HepG2 (cell line): Measurements from ENCODE around the gene FAM229A. TPM values are rescaled to one million over a fixed set of nuclear protein-coding genes. Genes with fewer than 3 reads are reported as not detected.

Experiments
- ARHGAP35 ChIP-seq: sonication (generic); formaldehyde crosslinking; IDR thresholded peaks from 2 replicates; pipeline ENCODE4 v1.9.0; 2022; ENCODE audit warnings: mild to moderate bottlenecking, inconsistent platforms, moderate library complexity, missing genetic modification reagents, borderline replicate concordance
- BRD4 ChIP-seq: sonication (generic); formaldehyde crosslinking; IDR thresholded peaks from 2 replicates; pipeline ENCODE4 v1.4.0; 2020; ENCODE audit warnings: missing genetic modification reagents
- IKZF1 ChIP-seq: fragments of 450-650 bp; IDR thresholded peaks from 2 replicates; pipeline ENCODE4 v1.7.1; 2016
- IKZF4 ChIP-seq: sonication (generic); formaldehyde crosslinking; IDR thresholded peaks from 2 replicates; pipeline ENCODE4 v1.5.1; 2020; ENCODE audit warnings: borderline replicate concordance, mild to moderate bottlenecking, low read depth, missing genetic modification reagents; ENCODE audit errors: not compliant biosample characterization
- KIAA2018 ChIP-seq: sonication (generic); formaldehyde crosslinking; IDR thresholded peaks from 2 replicates; pipeline ENCODE4 v1.5.0; 2020; ENCODE audit warnings: mild to moderate bottlenecking, missing genetic modification reagents, borderline replicate concordance
- MIXL1 ChIP-seq: IDR thresholded peaks from 2 replicates; pipeline ENCODE4 v1.6.1; 2016
- MTA1 ChIP-seq: sonication (generic); formaldehyde crosslinking; IDR thresholded peaks from 2 replicates; pipeline ENCODE4 v1.4.0; 2020; ENCODE audit warnings: missing genetic modification reagents, mild to moderate bottlenecking, borderline replicate concordance
- SKIL ChIP-seq: sonication (generic); formaldehyde crosslinking; IDR thresholded peaks from 2 replicates; pipeline ENCODE4 v1.8.0; 2022; ENCODE audit warnings: missing genetic modification reagents, mild to moderate bottlenecking, moderate library complexity, borderline replicate concordance
- SUZ12 ChIP-seq: fragments of 150-350 bp; IDR thresholded peaks from 2 replicates; pipeline ENCODE4 v1.6.1; 2014; ENCODE audit warnings: low read depth, low read length
- TRIM22 ChIP-seq: fragments of 450-650 bp; IDR thresholded peaks from 2 replicates; pipeline ENCODE4 v1.6.1; 2017
- ZNF180 ChIP-seq: sonication (generic); formaldehyde crosslinking; IDR thresholded peaks from 2 replicates; pipeline ENCODE4 v1.4.0; 2020; ENCODE audit warnings: low read depth, missing genetic modification reagents, borderline replicate concordance
- ZNF549 ChIP-seq: sonication (generic); formaldehyde crosslinking; IDR thresholded peaks from 2 replicates; pipeline ENCODE4 v1.5.0; 2020; ENCODE audit warnings: missing genetic modification reagents
- ZNF557 ChIP-seq: sonication (generic); formaldehyde crosslinking; IDR thresholded peaks from 2 replicates; pipeline ENCODE4 v1.4.0; 2020; ENCODE audit warnings: missing genetic modification reagents
- ZNF652 ChIP-seq: IDR thresholded peaks from 2 replicates; pipeline ENCODE4 v1.6.1; 2016; ENCODE audit warnings: low read depth, borderline replicate concordance
- ZNF678 ChIP-seq: sonication (generic); formaldehyde crosslinking; IDR thresholded peaks from 2 replicates; pipeline ENCODE4 v1.4.0; 2020; ENCODE audit warnings: mild to moderate bottlenecking, missing genetic modification reagents
- ZNF704 ChIP-seq: sonication (generic); formaldehyde crosslinking; IDR thresholded peaks from 2 replicates; pipeline ENCODE4 v1.8.1; 2023; ENCODE audit warnings: mild to moderate bottlenecking, inconsistent platforms, moderate library complexity, missing genetic modification reagents, borderline replicate concordance
- polyA plus RNA-seq, 8 experiments: library from polyadenylated mRNA; depleted of rRNA in 3 of 8; stranded (reverse) in 7 of 8; unstranded in 1 of 8; fragments of >200 nt; fragmentation: Illumina TruSeq in 4 of 8; extraction: Trizol in 4 of 8; gene quantifications; 2 replicates each; pipeline versions ENCODE4 v1.2.1 to v1.2.3, GENCODE V29; 2011 to 2016; ENCODE audit warnings: low read depth in 4 of 8, missing spikeins in 1 of 8, mixed read lengths in 1 of 8; ENCODE audit not compliant: insufficient read depth in 1 of 8
- total RNA-seq, 5 experiments: library from RNA; depleted of rRNA; stranded (reverse); fragments of >200 nt; fragmentation: Illumina TruSeq; extraction: Trizol; gene quantifications; 2 replicates each; pipeline ENCODE4 v1.2.3, GENCODE V29; 2016; ENCODE audit warnings: low read depth in 1 of 5

The FAM229A gene
- total and polyA plus RNA-seq, 2 of the 13 experiments (the other 11 are each of a cell fraction or from before 2014, with no cell fraction given), result 3.2 to 17.6 TPM

GRCh38 chr1:32351399-32352238, 10.7 kb downstream of the FAM229A start (continued):
- TF ChIP-seq ZNF678, result no peak
- no peak for TF ChIP-seq ZNF180 (CRISPR knock-in tag)
- no peak for TF ChIP-seq MTA1
- no peak for TF ChIP-seq IKZF4
- no peak for TF ChIP-seq KIAA2018
- TF ChIP-seq BRD4 (CRISPR knock-in tag), result no peak; the same call in 1 of the 2 replicates
- no peak for TF ChIP-seq ARHGAP35 (CRISPR knock-in tag)
- no peak for TF ChIP-seq IKZF1
- no peak for TF ChIP-seq ZNF652 (CRISPR knock-in tag)
- TF ChIP-seq MIXL1, result no peak
- peak; percentile 24; the same call in 1 of the 2 replicates for TF ChIP-seq ZNF704 (CRISPR knock-in tag)
- TF ChIP-seq TRIM22, result no peak
- TF ChIP-seq SKIL, result no peak
- TF ChIP-seq ZNF549 (CRISPR knock-in tag), result no peak
- TF ChIP-seq ZNF557 (CRISPR knock-in tag), result no peak; the same call in 1 of the 2 replicates
- TF ChIP-seq SUZ12, result no peak
